Neural cell (in vitro differentiated cells): ENCODE measurements around the gene FBXW8.

Experiments
- TAF1 ChIP-seq: IDR thresholded peaks from 2 replicates; pipeline ENCODE4 v1.6.1; 2012; ENCODE audit warnings: low read depth
- TF ChIP-seq, protein P1 (sequence below): fragments of 450-650 bp; IDR thresholded peaks from 2 replicates; pipeline ENCODE4 v1.5.1; 2014; ENCODE audit warnings: antibody characterized with exemption, mild to moderate bottlenecking, moderate library complexity; ENCODE audit not compliant: poor library complexity, severe bottlenecking

DNA sequence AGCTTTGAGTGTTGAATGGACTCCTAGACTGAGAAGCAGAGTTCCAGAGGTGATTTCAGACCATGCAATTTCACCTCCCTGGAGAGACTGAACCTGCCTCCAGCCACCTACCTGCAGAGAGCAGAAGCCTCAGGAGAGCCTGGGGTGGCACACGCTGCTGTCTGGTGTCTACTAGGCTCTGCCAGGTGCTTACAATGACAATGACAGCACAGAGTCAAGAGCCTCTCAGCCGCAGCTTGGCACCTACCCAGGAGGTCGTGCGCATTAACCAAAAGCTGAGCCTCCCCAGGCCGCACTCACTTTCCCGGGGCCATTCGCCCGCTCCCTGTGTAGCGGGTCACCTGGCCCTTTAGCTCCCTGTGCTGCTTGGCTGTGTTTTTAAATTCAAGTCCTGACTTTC is 125.3 kb downstream of the FBXW8 start:
- TF ChIP-seq, protein P1, sequence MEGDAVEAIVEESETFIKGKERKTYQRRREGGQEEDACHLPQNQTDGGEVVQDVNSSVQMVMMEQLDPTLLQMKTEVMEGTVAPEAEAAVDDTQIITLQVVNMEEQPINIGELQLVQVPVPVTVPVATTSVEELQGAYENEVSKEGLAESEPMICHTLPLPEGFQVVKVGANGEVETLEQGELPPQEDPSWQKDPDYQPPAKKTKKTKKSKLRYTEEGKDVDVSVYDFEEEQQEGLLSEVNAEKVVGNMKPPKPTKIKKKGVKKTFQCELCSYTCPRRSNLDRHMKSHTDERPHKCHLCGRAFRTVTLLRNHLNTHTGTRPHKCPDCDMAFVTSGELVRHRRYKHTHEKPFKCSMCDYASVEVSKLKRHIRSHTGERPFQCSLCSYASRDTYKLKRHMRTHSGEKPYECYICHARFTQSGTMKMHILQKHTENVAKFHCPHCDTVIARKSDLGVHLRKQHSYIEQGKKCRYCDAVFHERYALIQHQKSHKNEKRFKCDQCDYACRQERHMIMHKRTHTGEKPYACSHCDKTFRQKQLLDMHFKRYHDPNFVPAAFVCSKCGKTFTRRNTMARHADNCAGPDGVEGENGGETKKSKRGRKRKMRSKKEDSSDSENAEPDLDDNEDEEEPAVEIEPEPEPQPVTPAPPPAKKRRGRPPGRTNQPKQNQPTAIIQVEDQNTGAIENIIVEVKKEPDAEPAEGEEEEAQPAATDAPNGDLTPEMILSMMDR, result no peak
- TF ChIP-seq TAF1, result no peak
